H9 (cell line): ENCODE measurements around the gene DPH6. TPM values are rescaled to one million over a fixed set of nuclear protein-coding genes. Genes with fewer than 3 reads are reported as not detected.

ENCODE experiments used
- DNase-seq: peaks from one replicate; pipeline ENCODE4 v3.0.0-alpha.2; 2017
- H2AFZ ChIP-seq: one replicate; pipeline ENCODE4 v1.6.1; 2013; ENCODE audit warnings: mild to moderate bottlenecking, low read length, control low read depth, moderate library complexity
- H2AK5ac ChIP-seq: 2 replicates; pipeline ENCODE4 v1.6.1; 2013; ENCODE audit warnings: low read length, control low read depth, mixed read lengths; ENCODE audit not compliant: insufficient read length
- H2BK120ac ChIP-seq: one replicate; pipeline ENCODE4 v1.6.1; 2013; ENCODE audit warnings: low read depth, mild to moderate bottlenecking, low read length, control low read depth, inconsistent platforms; ENCODE audit not compliant: poor library complexity, severe bottlenecking
- H2BK12ac ChIP-seq: 2 replicates; pipeline ENCODE4 v1.6.1; 2013; ENCODE audit warnings: low read length, control low read depth, mixed read lengths, low read depth; ENCODE audit not compliant: insufficient read length
- H2BK15ac ChIP-seq: 2 replicates; pipeline ENCODE4 v1.6.1; 2013; ENCODE audit warnings: low read depth, low read length, control low read depth
- H2BK20ac ChIP-seq: one replicate; pipeline ENCODE4 v1.6.1; 2013; ENCODE audit warnings: low read depth, mild to moderate bottlenecking, low read length, control low read depth, inconsistent platforms; ENCODE audit not compliant: poor library complexity, severe bottlenecking
- H2BK5ac ChIP-seq: 2 replicates; pipeline ENCODE4 v1.6.1; 2013; ENCODE audit warnings: low read length, control low read depth, mixed read lengths; ENCODE audit not compliant: insufficient read length
- H3K14ac ChIP-seq: 2 replicates; pipeline ENCODE4 v1.6.1; 2013; ENCODE audit warnings: low read length, control low read depth; ENCODE audit not compliant: insufficient read depth
- H3K18ac ChIP-seq: 2 replicates; pipeline ENCODE4 v1.6.1; 2013; ENCODE audit warnings: low read depth, mild to moderate bottlenecking, mixed read lengths, low read length, control low read depth; ENCODE audit not compliant: insufficient read length
- H3K23ac ChIP-seq: 2 replicates; pipeline ENCODE4 v1.6.1; 2013; ENCODE audit warnings: low read length, control low read depth, mixed read lengths, low read depth; ENCODE audit not compliant: insufficient read length
- H3K23me2 ChIP-seq: 2 replicates; pipeline ENCODE4 v1.6.1; 2013; ENCODE audit warnings: low read depth, mild to moderate bottlenecking, mixed read lengths, low read length, control low read depth; ENCODE audit not compliant: insufficient read length, poor library complexity, severe bottlenecking
- H3K27ac ChIP-seq: 2 replicates; pipeline ENCODE4 v1.5.1; 2013; ENCODE audit warnings: low read length, control low read depth, mixed read lengths, low read depth; ENCODE audit not compliant: insufficient read length
- H3K27me3 ChIP-seq: 2 replicates; pipeline ENCODE4 v1.6.1; 2013; ENCODE audit warnings: low read length, control low read depth, inconsistent platforms; ENCODE audit not compliant: insufficient read depth
- H3K4ac ChIP-seq: 2 replicates; pipeline ENCODE4 v1.6.1; 2013; ENCODE audit warnings: low read depth, mild to moderate bottlenecking, control low read depth, inconsistent platforms, low read length, moderate library complexity
- H3K4me1 ChIP-seq: 2 replicates; pipeline ENCODE4 v1.6.1; 2013; ENCODE audit warnings: low read length, control low read depth, inconsistent platforms; ENCODE audit not compliant: insufficient read depth
- H3K4me2 ChIP-seq: 2 replicates; pipeline ENCODE4 v1.6.1; 2013; ENCODE audit warnings: low read length, control low read depth, mixed read lengths; ENCODE audit not compliant: insufficient read length, insufficient read depth
- H3K56ac ChIP-seq: 2 replicates; pipeline ENCODE4 v1.6.1; 2013; ENCODE audit warnings: low read depth, mild to moderate bottlenecking, mixed read lengths, low read length, control low read depth; ENCODE audit not compliant: insufficient read length
- H3K79me1 ChIP-seq: 2 replicates; pipeline ENCODE4 v1.6.1; 2013; ENCODE audit warnings: low read depth, mild to moderate bottlenecking, moderate library complexity, low read length, control low read depth, inconsistent platforms; ENCODE audit not compliant: insufficient read depth, poor library complexity, severe bottlenecking
- H3K79me2 ChIP-seq: 2 replicates; pipeline ENCODE4 v1.6.1; 2013; ENCODE audit warnings: low read length, control low read depth, inconsistent platforms; ENCODE audit not compliant: insufficient read depth
- H3K9ac ChIP-seq: 2 replicates; pipeline ENCODE4 v1.6.1; 2013; ENCODE audit warnings: low read length, control low read depth, mixed read lengths; ENCODE audit not compliant: insufficient read length; ENCODE audit errors: extremely low read depth
- H3K9me3 ChIP-seq: one replicate; pipeline ENCODE4 v1.6.1; 2013; ENCODE audit warnings: low read depth, low read length, inconsistent platforms; ENCODE audit not compliant: control insufficient read depth
- H3T11ph ChIP-seq: one replicate; pipeline ENCODE4 v1.6.1; 2013; ENCODE audit warnings: mild to moderate bottlenecking, low read length, control low read depth, inconsistent platforms
- H4K20me1 ChIP-seq: one replicate; pipeline ENCODE4 v1.6.1; 2013; ENCODE audit not compliant: control insufficient read depth, insufficient read length, insufficient read depth
- H4K5ac ChIP-seq: 2 replicates; pipeline ENCODE4 v1.6.1; 2013; ENCODE audit warnings: low read depth, mild to moderate bottlenecking, mixed read lengths, low read length, control low read depth; ENCODE audit not compliant: insufficient read length
- H4K8ac ChIP-seq: replicated peaks from 2 replicates; pipeline ENCODE4 v1.6.1; 2013; ENCODE audit warnings: low read length, control low read depth, mixed read lengths, low read depth; ENCODE audit not compliant: insufficient read length
- H4K91ac ChIP-seq: 2 replicates; pipeline ENCODE4 v1.6.1; 2013; ENCODE audit warnings: low read depth, mild to moderate bottlenecking, moderate library complexity, mixed read lengths, low read length, control low read depth; ENCODE audit not compliant: insufficient read length
- H3K27ac Mint-ChIP-seq, 3 experiments: 2 replicates in 2 of 3; 3 replicates in 1 of 3; pipeline ENCODE4 v1.8.0; 2020 to 2021; ENCODE audit warnings: mixed read lengths in 3 of 3, mild to moderate bottlenecking in 1 of 3, moderate library complexity in 1 of 3
- H3K27me3 Mint-ChIP-seq: 2 replicates; pipeline ENCODE4 v1.8.0; 2021; ENCODE audit warnings: low read depth, mild to moderate bottlenecking, moderate library complexity, mixed read lengths
- H3K36me3 Mint-ChIP-seq, 3 experiments: 2 replicates in 2 of 3; 3 replicates in 1 of 3; pipeline ENCODE4 v1.8.0; 2020 to 2021; ENCODE audit warnings: low read depth in 3 of 3, mixed read lengths in 3 of 3; ENCODE audit not compliant: insufficient read depth in 1 of 3
- H3K4me1 Mint-ChIP-seq, 2 experiments: 2 replicates each; pipeline ENCODE4 v1.8.0; 2020; ENCODE audit warnings: mixed read lengths in 2 of 2
- H3K4me3 Mint-ChIP-seq, 2 experiments: 2 replicates in 1 of 2; 3 replicates in 1 of 2; pipeline ENCODE4 v1.8.0; 2020 to 2021; ENCODE audit warnings: mild to moderate bottlenecking in 2 of 2, mixed read lengths in 2 of 2, moderate library complexity in 1 of 2
- H3K9me3 Mint-ChIP-seq, 2 experiments: 2 replicates in 1 of 2; 3 replicates in 1 of 2; pipeline ENCODE4 v1.8.0; 2020; ENCODE audit warnings: mild to moderate bottlenecking in 2 of 2, mixed read lengths in 2 of 2, moderate library complexity in 1 of 2
- WGBS: extraction: QIAGEN DNeasy Blood & Tissue Kit; methylation state at CpG from one replicate; pipeline ENCODE4 v1.1.7; 2013; ENCODE audit warnings: missing lambda C conversion rate, low lambda C conversion rate, mixed read lengths; ENCODE audit not compliant: insufficient read length; ENCODE audit errors: extremely low coverage; 5-methylcytosine and 5-hydroxymethylcytosine counted together
- total RNA-seq: library from RNA; stranded (reverse); gene quantifications from 2 replicates; pipeline ENCODE4 v1.2.1, GENCODE V29; 2021
- TF ChIP-seq, protein P1 (sequence below): fragments of 200-600 bp; sonication (generic); conservative IDR thresholded peaks from 3 replicates; pipeline ENCODE4 v1.8.0; 2021; ENCODE audit warnings: antibody characterized with exemption, mild to moderate bottlenecking

The DPH6 gene
- total RNA-seq, 1 experiment from 2014 or later: 42.0 TPM

DNA sequence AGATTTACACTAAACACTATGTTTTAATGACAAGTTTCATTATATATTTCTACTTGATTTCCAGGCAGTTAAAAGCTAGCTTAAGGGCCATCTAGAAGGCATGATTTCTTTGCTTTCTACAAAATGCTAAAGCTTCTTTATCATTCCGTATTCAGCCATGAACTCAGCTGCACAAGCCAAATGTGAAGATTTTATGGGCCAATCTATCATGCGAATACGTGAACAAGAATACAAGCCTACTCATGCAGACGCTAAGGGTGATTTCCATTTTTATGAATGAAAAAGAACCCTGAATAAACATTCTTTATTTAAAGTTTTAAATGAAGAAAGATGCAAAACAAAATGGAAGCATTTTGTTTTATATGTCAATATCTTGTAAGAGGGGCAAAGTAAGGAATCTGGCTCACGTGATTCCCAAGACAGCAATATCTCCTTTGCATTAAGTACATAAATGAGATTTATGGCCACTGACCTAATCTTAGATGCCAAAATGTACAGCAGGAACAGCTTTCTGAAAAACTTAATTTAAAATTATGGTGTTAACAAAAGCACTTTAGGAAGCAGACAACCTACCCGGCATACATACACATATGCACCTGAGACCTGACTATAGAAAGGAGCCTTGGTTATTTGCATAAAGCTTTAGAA lies 215.8 kb downstream of the DPH6 start:
- Mint-ChIP-seq H3K4me1 (peaks cover 0 to 2% of the 10 kb centered on the region in 2 experiments; a peak in 1 of 4 replicates), H3K9me3 (no peaks in the 10 kb centered on the region; a peak in 1 of 5 replicates), H3K27me3 (no peaks in the 10 kb centered on the region), H3K4me3 (no peak overlapping the region), H3K27ac (no peak overlapping the region), H3K36me3 (no peaks in the 10 kb centered on the region)
- no peak overlapping the region for H2AFZ ChIP-seq
- H2BK20ac ChIP-seq: no peak overlapping the region
- no peak overlapping the region for H2BK15ac ChIP-seq
- H3K4me1 ChIP-seq: no peaks in the 10 kb centered on the region
- no peak for DNase-seq
- H3K56ac ChIP-seq: no peak overlapping the region
- no peak overlapping the region for H3K9ac ChIP-seq
- H3K4ac ChIP-seq: no peak overlapping the region
- no peaks in the 10 kb centered on the region for H3K9me3 ChIP-seq
- no peaks in the 10 kb centered on the region for H4K20me1 ChIP-seq
- no peak overlapping the region for H3T11ph ChIP-seq
- no CpG with 5 or more reads among the region's 6 CpGs for WGBS
- H2BK12ac ChIP-seq: no peak overlapping the region
- no peak overlapping the region for H3K27ac ChIP-seq
- no peak overlapping the region for H2BK5ac ChIP-seq
- H2BK120ac ChIP-seq: no peak overlapping the region
- no peak overlapping the region for H3K14ac ChIP-seq
- H4K8ac ChIP-seq: no peak overlapping the region
- H3K79me2 ChIP-seq: no peaks in the 10 kb centered on the region
- no peak overlapping the region for H3K4me2 ChIP-seq
- no peak overlapping the region for H4K5ac ChIP-seq
- TF ChIP-seq, protein P1, sequence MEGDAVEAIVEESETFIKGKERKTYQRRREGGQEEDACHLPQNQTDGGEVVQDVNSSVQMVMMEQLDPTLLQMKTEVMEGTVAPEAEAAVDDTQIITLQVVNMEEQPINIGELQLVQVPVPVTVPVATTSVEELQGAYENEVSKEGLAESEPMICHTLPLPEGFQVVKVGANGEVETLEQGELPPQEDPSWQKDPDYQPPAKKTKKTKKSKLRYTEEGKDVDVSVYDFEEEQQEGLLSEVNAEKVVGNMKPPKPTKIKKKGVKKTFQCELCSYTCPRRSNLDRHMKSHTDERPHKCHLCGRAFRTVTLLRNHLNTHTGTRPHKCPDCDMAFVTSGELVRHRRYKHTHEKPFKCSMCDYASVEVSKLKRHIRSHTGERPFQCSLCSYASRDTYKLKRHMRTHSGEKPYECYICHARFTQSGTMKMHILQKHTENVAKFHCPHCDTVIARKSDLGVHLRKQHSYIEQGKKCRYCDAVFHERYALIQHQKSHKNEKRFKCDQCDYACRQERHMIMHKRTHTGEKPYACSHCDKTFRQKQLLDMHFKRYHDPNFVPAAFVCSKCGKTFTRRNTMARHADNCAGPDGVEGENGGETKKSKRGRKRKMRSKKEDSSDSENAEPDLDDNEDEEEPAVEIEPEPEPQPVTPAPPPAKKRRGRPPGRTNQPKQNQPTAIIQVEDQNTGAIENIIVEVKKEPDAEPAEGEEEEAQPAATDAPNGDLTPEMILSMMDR: no peak
- H4K91ac ChIP-seq: no peak overlapping the region
- no peak overlapping the region for H3K23ac ChIP-seq
- H3K79me1 ChIP-seq: no peaks in the 10 kb centered on the region
- no peak overlapping the region for H2AK5ac ChIP-seq
- no peaks in the 10 kb centered on the region for H3K23me2 ChIP-seq
- no peaks in the 10 kb centered on the region for H3K27me3 ChIP-seq
- H3K18ac ChIP-seq: no peak overlapping the region
